ENCODE measurements around the gene C17orf50.
"Not testable (repeated sequence)": the region's sequence is repeated elsewhere in the genome, so short reads cannot be mapped to it uniquely, and the experiment has no call there.

The C17orf50 gene

GRCh38 chr17:35735036-35735805, 25.5 kb upstream of the C17orf50 start:
- DNase-seq, result no peak

- DNase-seq, result no peak
These were observed 24.5 kb upstream of the C17orf50 start for GRCh38 chr17:35736236-35736635.

- DNase-seq, result no peak
These were observed 22.1 kb upstream of the C17orf50 start for GRCh38 chr17:35738519-35739133.

- no peak for DNase-seq
These were observed 20.5 kb upstream of the C17orf50 start for GRCh38 chr17:35740216-35740615.

- peak in 1 of 5 donors; percentile 26 for DNase-seq
These were observed 19.4 kb upstream of the C17orf50 start for GRCh38 chr17:35740997-35741931.

- DNase-seq, result no peak
These were observed 18.2 kb upstream of the C17orf50 start for GRCh38 chr17:35742496-35742895.

GRCh38 chr17:35742896-35743477, 17.7 kb upstream of the C17orf50 start:
- no peak for DNase-seq

GRCh38 chr17:35743626-35744328, 16.9 kb upstream of the C17orf50 start:
- no peak for DNase-seq

- no peak for DNase-seq
These were observed 15.9 kb upstream of the C17orf50 start for GRCh38 chr17:35744830-35745229.

- DNase-seq, result no peak
These were observed 15.4 kb upstream of the C17orf50 start for GRCh38 chr17:35745246-35745645.

GRCh38 chr17:35745749-35746320, 14.9 kb upstream of the C17orf50 start:
- no peak for DNase-seq

GRCh38 chr17:35747540-35748017, 13.1 kb upstream of the C17orf50 start:
- peak; percentile 44 to 74 (median 65) for DNase-seq

- DNase-seq, result no peak
These were observed 12.3 kb upstream of the C17orf50 start for GRCh38 chr17:35748341-35748841.

GRCh38 chr17:35748979-35749378, 11.7 kb upstream of the C17orf50 start:
- DNase-seq, result no peak

GRCh38 chr17:35749560-35750412, 10.9 kb upstream of the C17orf50 start:
- DNase-seq, result no peak

GRCh38 chr17:35750526-35751395, 9.9 kb upstream of the C17orf50 start:
- DNase-seq, result no peak

- not testable (repeated sequence) for DNase-seq
These were observed 9.1 kb upstream of the C17orf50 start for GRCh38 chr17:35751541-35751940.

GRCh38 chr17:35752471-35752870, 8.2 kb upstream of the C17orf50 start:
- no peak for DNase-seq

Data from T-helper 1 cell (primary cell).